GM11168 (cell line): ENCODE data around the gene ZNF579.

Experiments
- in situ Hi-C: fragments of 300-500 bp; cut with MboI; formaldehyde crosslinking; loops from one replicate; pipeline ENCODE4 v1.12.0; 2022; ENCODE audit warnings: low sequenced_read_pairs; ENCODE audit not compliant: unreplicated experiment

ZNF579 gene

GRCh38 chr19:55613930-55614710 is 33.5 kb upstream of the ZNF579 start:
- in situ Hi-C loops, result no loop called here

GRCh38 chr19:55613396-55613795 is 32.7 kb upstream of the ZNF579 start:
- in situ Hi-C loops, result no loop called here

- in situ Hi-C loops, result no loop called here
These were observed 31.5 kb upstream of the ZNF579 start for GRCh38 chr19:55611983-55612645.

GRCh38 chr19:55611300-55611982 is 30.8 kb upstream of the ZNF579 start:
- in situ Hi-C loops, result no loop called here

- in situ Hi-C loops, result no loop called here
These were observed 28.7 kb upstream of the ZNF579 start for GRCh38 chr19:55609326-55609725.

GRCh38 chr19:55606817-55607216 is 26.2 kb upstream of the ZNF579 start:
- in situ Hi-C loops, result no loop called here

- in situ Hi-C loops, result no loop called here
These were observed 25.8 kb upstream of the ZNF579 start for GRCh38 chr19:55606471-55606787.

- in situ Hi-C loops, result no loop called here
These were observed 25.2 kb upstream of the ZNF579 start, which contains the start of gene ZNF865 for GRCh38 chr19:55605637-55606470. Gene ZNF865 (plus strand): TSS chr19:55605647. CDS start chr19:55613619, 7,972 bp downstream.

GRCh38 chr19:55605207-55605636 is 24.6 kb upstream of the ZNF579 start:
- in situ Hi-C loops, result no loop called here

GRCh38 chr19:55603581-55604292 is 23.1 kb upstream of the ZNF579 start:
- in situ Hi-C loops, result no loop called here

GRCh38 chr19:55603115-55603514 is 22.5 kb upstream of the ZNF579 start:
- in situ Hi-C loops, result no loop called here

- in situ Hi-C loops, result no loop called here
These were observed 21.7 kb upstream of the ZNF579 start for GRCh38 chr19:55602104-55603001.

GRCh38 chr19:55601084-55601483 is 20.4 kb upstream of the ZNF579 start:
- in situ Hi-C loops, result no loop called here

- in situ Hi-C loops, result no loop called here
These were observed 20.0 kb upstream of the ZNF579 start for GRCh38 chr19:55600662-55601028.

- in situ Hi-C loops, result no loop called here
These were observed 19.4 kb upstream of the ZNF579 start, which contains the start of gene ZNF524 for GRCh38 chr19:55599842-55600661. Gene ZNF524 (plus strand): TSS chr19:55600288. CDS start chr19:55602113, 1,825 bp downstream.

GRCh38 chr19:55599468-55599841 is 18.8 kb upstream of the ZNF579 start, which contains the start of gene FIZ1:
Gene FIZ1 (minus strand): TSS chr19:55599517. CDS start chr19:55597865, 1,652 bp downstream.
- in situ Hi-C loops, result no loop called here

GRCh38 chr19:55598719-55599467 is 18.2 kb upstream of the ZNF579 start:
- in situ Hi-C loops, result no loop called here
